Cardiac muscle cell (in vitro differentiated cells and primary cell): Measurements from ENCODE around the gene KAT2A. TPM values are rescaled to one million over a fixed set of nuclear protein-coding genes. Genes with fewer than 3 reads are reported as not detected.
A peak's percentile ranks its signal among the peaks of the same experiment; 100 is the strongest.

Experiments used
- DNase-seq, 2 donors: peaks; one replicate each; pipeline versions ENCODE4 v3.0.0 to v3.0.0-alpha.2; 2010 to 2017; ENCODE audit warnings: low read depth in 1 of 2, low spot score in 1 of 2
- H3K27ac ChIP-seq: fragments of 200-600 bp; sonication (generic); 2 replicates; pipeline ENCODE4 v1.5.1; 2016
- H3K27me3 ChIP-seq: fragments of 200-600 bp; sonication (generic); 2 replicates; pipeline ENCODE4 v1.6.0; 2016; ENCODE audit warnings: control low read depth
- H3K36me3 ChIP-seq: fragments of 200-600 bp; sonication (generic); 2 replicates; pipeline ENCODE4 v1.5.1; 2016; ENCODE audit warnings: control low read depth
- H3K4me1 ChIP-seq: fragments of 200-600 bp; sonication (generic); 2 replicates; pipeline ENCODE4 v1.8.1; 2017; ENCODE audit warnings: low read depth, mild to moderate bottlenecking, mixed run types
- H3K4me3 ChIP-seq: fragments of 200-600 bp; sonication (generic); 2 replicates; pipeline ENCODE4 v1.5.1; 2016; ENCODE audit warnings: mild to moderate bottlenecking
- H3K9me3 ChIP-seq: fragments of 200-600 bp; sonication (generic); 2 replicates; pipeline ENCODE4 v1.5.1; 2017; ENCODE audit warnings: low read depth, mild to moderate bottlenecking, control low read depth
- CTCF ChIP-seq: IDR thresholded peaks from 2 replicates; pipeline ENCODE4 v1.5.1; 2012; ENCODE audit warnings: low read depth, mild to moderate bottlenecking, low read length
- polyA plus RNA-seq: library from polyadenylated mRNA; unstranded; fragments of >200 nt; fragmentation: Nextera tagmentation; extraction: Ambion mirVana; gene quantifications from 2 replicates; pipeline ENCODE4 v1.2.1, GENCODE V29; 2016
- total RNA-seq: library from RNA; depleted of rRNA; stranded (reverse); fragments of >200 nt; gene quantifications from 2 replicates; pipeline ENCODE4 v1.2.3, GENCODE V29; 2016

Gene KAT2A
- total and polyA plus RNA-seq, 2 experiments from 2014 or later = 76.9 to 89.0 TPM

GRCh38 chr17:42116705-42117396, 4.3 kb downstream of the KAT2A start:
- H3K27ac ChIP-seq = no peak overlapping the region
- no peak overlapping the region for H3K4me3 ChIP-seq
- TF ChIP-seq CTCF = peak; percentile 84
- H3K9me3 ChIP-seq = no peaks in the 10 kb centered on the region
- peak; percentile 87 to 89 for DNase-seq
- H3K4me1 ChIP-seq = no peaks in the 10 kb centered on the region
- H3K36me3 ChIP-seq = peaks cover 10% of the 10 kb centered on the region
- no peaks in the 10 kb centered on the region for H3K27me3 ChIP-seq

GRCh38 chr17:42114118-42114517, 7.0 kb downstream of the KAT2A start:
- Histone ChIP-seq H3K4me3 (no peak overlapping the region), H3K4me1 (no peaks in the 10 kb centered on the region), H3K36me3 (peaks cover 8% of the 10 kb centered on the region), H3K27me3 (no peaks in the 10 kb centered on the region), H3K9me3 (no peaks in the 10 kb centered on the region), H3K27ac (no peak overlapping the region)
- no peak for DNase-seq
- no peak for TF ChIP-seq CTCF

GRCh38 chr17:42113293-42114069, 7.7 kb downstream of the KAT2A start:
- Histone ChIP-seq H3K4me1 (no peaks in the 10 kb centered on the region), H3K27ac (no peak overlapping the region), H3K27me3 (no peaks in the 10 kb centered on the region), H3K9me3 (no peaks in the 10 kb centered on the region), H3K36me3 (peaks cover 8% of the 10 kb centered on the region), H3K4me3 (no peak overlapping the region)
- DNase-seq = no peak
- no peak for TF ChIP-seq CTCF

- TF ChIP-seq CTCF = no peak
- Histone ChIP-seq H3K9me3 (no peaks in the 10 kb centered on the region), H3K36me3 (peaks cover 7% of the 10 kb centered on the region), H3K27me3 (no peaks in the 10 kb centered on the region), H3K27ac (no peak within 1 kb of the TSS), H3K4me1 (no peaks in the 10 kb centered on the region), H3K4me3 (no peak within 1 kb of the TSS)
- peak in 1 of 2 donors; percentile 88 for DNase-seq
Measured at GRCh38 chr17:42112552-42113176, 8.5 kb downstream of the KAT2A start, which contains the start of gene DHX58. DHX58 (minus strand) TSS chr17:42112714; CDS start chr17:42111892, 822 bp downstream.

- no peaks in the 10 kb centered on the region for H3K9me3 ChIP-seq
- H3K4me3 ChIP-seq = no peak overlapping the region
Measured at GRCh38 chr17:42111871-42112551, 9.2 kb downstream of the KAT2A start.

More at GRCh38 chr17:42111871-42112551, 9.2 kb downstream of the KAT2A start:
- peaks cover 2% of the 10 kb centered on the region for H3K36me3 ChIP-seq
- H3K27me3 ChIP-seq = peaks cover under 1% of the 10 kb centered on the region
- peak in 1 of 2 donors; percentile 40 for DNase-seq
- H3K27ac ChIP-seq = no peak overlapping the region
- no peaks in the 10 kb centered on the region for H3K4me1 ChIP-seq
- TF ChIP-seq CTCF = no peak
